Liver (tissue), 9 donors: ENCODE results near the gene CNGA3. TPM values are rescaled to one million over a fixed set of nuclear protein-coding genes. Genes with fewer than 3 reads are reported as not detected.
"Not testable (repeated sequence)": the region's sequence is repeated elsewhere in the genome, so short reads cannot be mapped to it uniquely, and the experiment has no call there.

ENCODE experiments used
- DNase-seq: peaks from one replicate; pipeline ENCODE4 v3.0.0-alpha.2; 2017; ENCODE audit warnings: low spot score
- H3K27ac ChIP-seq, 2 donors: one replicate each; pipeline ENCODE4 v1.7.0; 2013; ENCODE audit warnings: inconsistent platforms in 2 of 2, low read length in 2 of 2, control low read depth in 1 of 2, low read depth in 1 of 2, mild to moderate bottlenecking in 1 of 2
- H3K27me3 ChIP-seq, 4 donors: one replicate each; pipeline versions ENCODE4 v1.6.1 to v1.7.0; 2013; ENCODE audit warnings: low read length in 3 of 4, inconsistent platforms in 1 of 4, mild to moderate bottlenecking in 1 of 4, moderate library complexity in 1 of 4; ENCODE audit not compliant: control insufficient read depth in 4 of 4, insufficient read depth in 4 of 4
- H3K36me3 ChIP-seq, 4 donors: one replicate each; pipeline versions ENCODE4 v1.6.1 to v1.7.0; 2013; ENCODE audit warnings: low read length in 3 of 4, mild to moderate bottlenecking in 3 of 4, low read depth in 1 of 4, moderate library complexity in 1 of 4; ENCODE audit not compliant: control insufficient read depth in 4 of 4, insufficient read depth in 3 of 4
- H3K4me1 ChIP-seq, 4 donors: one replicate each; pipeline versions ENCODE4 v1.6.1 to v1.7.0; 2013; ENCODE audit warnings: low read length in 3 of 4, mild to moderate bottlenecking in 3 of 4, moderate library complexity in 1 of 4; ENCODE audit not compliant: control insufficient read depth in 4 of 4, insufficient read depth in 4 of 4
- H3K4me3 ChIP-seq, 3 donors: one replicate each; pipeline versions ENCODE4 v1.6.1 to v1.7.0; 2013; ENCODE audit warnings: low read length in 3 of 3, control low read depth in 1 of 3, low read depth in 1 of 3, mild to moderate bottlenecking in 1 of 3
- H3K9ac ChIP-seq, 2 donors: one replicate each; pipeline ENCODE4 v1.7.0; 2013; ENCODE audit warnings: low read length in 2 of 2, mild to moderate bottlenecking in 2 of 2, moderate library complexity in 2 of 2, control low read depth in 1 of 2, low read depth in 1 of 2
- H3K9me3 ChIP-seq, 4 donors: one replicate each; pipeline versions ENCODE4 v1.6.1 to v1.7.0; 2013; ENCODE audit warnings: low read length in 3 of 4; ENCODE audit not compliant: control insufficient read depth in 4 of 4
- EGR1 ChIP-seq, 2 donors: IDR thresholded peaks; 2 replicates each; pipeline ENCODE4 v1.6.1; 2016 to 2018; ENCODE audit warnings: antibody characterized with exemption in 2 of 2, low read depth in 2 of 2
- FOXA1 ChIP-seq: IDR thresholded peaks from 2 replicates; pipeline ENCODE4 v1.6.1; 2016; ENCODE audit warnings: antibody characterized with exemption
- FOXA2 ChIP-seq: IDR thresholded peaks from 2 replicates; pipeline ENCODE4 v1.6.1; 2016; ENCODE audit warnings: antibody characterized with exemption
- GABPA ChIP-seq, 2 donors: IDR thresholded peaks in 1 of 2; conservative IDR thresholded peaks in 1 of 2; 2 replicates each; pipeline ENCODE4 v1.6.1; 2016; ENCODE audit warnings: antibody characterized with exemption in 2 of 2, mild to moderate bottlenecking in 1 of 2, moderate library complexity in 1 of 2
- HNF4A ChIP-seq, 2 donors: conservative IDR thresholded peaks; 2 replicates each; pipeline ENCODE4 v1.6.1; 2016; ENCODE audit warnings: antibody characterized with exemption in 2 of 2, mild to moderate bottlenecking in 2 of 2
- HNF4G ChIP-seq: IDR thresholded peaks from 2 replicates; pipeline ENCODE4 v1.6.1; 2016; ENCODE audit warnings: antibody characterized with exemption
- JUND ChIP-seq, 2 donors: IDR thresholded peaks; 2 replicates each; pipeline ENCODE4 v1.6.1; 2016; ENCODE audit warnings: antibody characterized with exemption in 2 of 2
- NR2F2 ChIP-seq: IDR thresholded peaks from 2 replicates; pipeline ENCODE4 v1.6.1; 2016; ENCODE audit warnings: antibody characterized with exemption
- RAD21 ChIP-seq, 2 donors: IDR thresholded peaks; 2 replicates each; pipeline ENCODE4 v1.6.1; 2016; ENCODE audit warnings: antibody characterized with exemption in 2 of 2, mild to moderate bottlenecking in 2 of 2
- RXRA ChIP-seq, 2 donors: IDR thresholded peaks; 2 replicates each; pipeline ENCODE4 v1.6.1; 2017 to 2018; ENCODE audit warnings: antibody characterized with exemption in 2 of 2, mild to moderate bottlenecking in 1 of 2
- SP1 ChIP-seq: IDR thresholded peaks from 2 replicates; pipeline ENCODE4 v1.6.1; 2018; ENCODE audit warnings: antibody characterized with exemption, mild to moderate bottlenecking
- TAF1 ChIP-seq: conservative IDR thresholded peaks from 2 replicates; pipeline ENCODE4 v1.6.1; 2016; ENCODE audit warnings: antibody characterized with exemption, mild to moderate bottlenecking
- YY1 ChIP-seq: IDR thresholded peaks from 2 replicates; pipeline ENCODE4 v1.6.1; 2016; ENCODE audit warnings: antibody characterized with exemption, mild to moderate bottlenecking
- WGBS: extraction: QIAGEN DNeasy Blood & Tissue Kit; methylation state at CpG from one replicate; pipeline ENCODE4 v1.1.7; 2013; 5-methylcytosine and 5-hydroxymethylcytosine counted together
- polyA plus RNA-seq, 2 donors: library from polyadenylated mRNA; stranded (reverse) in 1 of 2; unstranded in 1 of 2; fragments of 200-250 nt in 1 of 2; fragments of >200 nt in 1 of 2; fragmentation: Nextera tagmentation in 1 of 2; extraction: Ambion mirVana in 1 of 2; gene quantifications; one replicate each; pipeline versions ENCODE4 v1.2.1 to v1.2.3, GENCODE V29; 2013 to 2015
- total RNA-seq, 2 donors: library from RNA; depleted of rRNA; stranded (reverse); fragments of >200 nt; gene quantifications; one replicate each; pipeline ENCODE4 v1.2.3, GENCODE V29; 2014
- TF ChIP-seq, protein P1 (sequence below): IDR thresholded peaks from 2 replicates; pipeline ENCODE4 v1.6.1; 2016; ENCODE audit warnings: antibody characterized with exemption
- TF ChIP-seq, protein P2 (sequence below): fragments of 150-350 bp; IDR thresholded peaks from 2 replicates; pipeline ENCODE4 v1.5.1; 2017; ENCODE audit warnings: improper control_type of control experiment, low read depth, low read length; ENCODE audit not compliant: missing input control
- TF ChIP-seq, protein P3 (sequence below): IDR thresholded peaks from 2 replicates; pipeline ENCODE4 v1.6.1; 2016; ENCODE audit warnings: antibody characterized with exemption, mild to moderate bottlenecking
- TF ChIP-seq, protein P4 (sequence below): IDR thresholded peaks from 2 replicates; pipeline ENCODE4 v1.6.1; 2016; ENCODE audit warnings: antibody characterized with exemption
- TF ChIP-seq, protein P5 (sequence below): IDR thresholded peaks from 2 replicates; pipeline ENCODE4 v1.6.1; 2016; ENCODE audit warnings: antibody characterized with exemption
- donor health status: healthy.
- donor health status: healthy.
- donor health status: healthy.
- donor health status: healthy.
- donor health status: healthy.

The CNGA3 gene
- total and polyA plus RNA-seq, 4 donors = not detected

DNA sequence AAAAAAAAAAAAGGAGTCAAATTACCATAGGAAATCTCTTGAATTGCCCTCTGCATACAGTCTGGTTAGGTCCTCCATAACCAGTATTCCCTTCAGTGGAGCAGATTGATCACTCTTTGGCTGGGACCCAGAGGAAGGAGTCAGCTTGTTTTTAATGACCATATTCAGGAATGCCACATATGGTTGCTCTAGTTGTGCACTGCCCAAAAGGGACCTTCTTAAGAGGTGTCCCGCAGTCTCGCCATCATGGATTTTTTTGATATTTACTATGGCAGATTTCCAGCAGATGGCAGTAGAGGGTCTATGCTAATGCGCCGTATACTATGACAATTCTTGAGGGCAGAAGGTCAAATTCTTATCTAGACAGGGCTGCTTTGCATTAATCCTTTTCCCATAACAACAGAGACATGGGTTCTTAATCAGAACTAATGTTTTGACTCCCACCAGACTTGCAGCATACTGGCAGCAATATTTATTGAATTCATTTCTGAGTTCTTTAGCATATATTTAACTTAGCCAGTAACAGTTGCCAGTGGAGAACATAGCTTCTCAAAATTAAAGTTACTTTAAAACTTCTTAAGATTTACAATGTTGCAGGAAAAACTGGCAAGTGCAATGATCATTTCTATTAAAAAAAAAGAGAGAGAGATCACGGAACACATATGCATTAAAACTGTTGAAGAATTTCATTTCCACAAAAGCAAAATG, 66.6 kb downstream of the CNGA3 start:
- 24% methylated on average over 5 of the region's 5 CpGs for WGBS
- DNase-seq = peak; percentile 47

DNA sequence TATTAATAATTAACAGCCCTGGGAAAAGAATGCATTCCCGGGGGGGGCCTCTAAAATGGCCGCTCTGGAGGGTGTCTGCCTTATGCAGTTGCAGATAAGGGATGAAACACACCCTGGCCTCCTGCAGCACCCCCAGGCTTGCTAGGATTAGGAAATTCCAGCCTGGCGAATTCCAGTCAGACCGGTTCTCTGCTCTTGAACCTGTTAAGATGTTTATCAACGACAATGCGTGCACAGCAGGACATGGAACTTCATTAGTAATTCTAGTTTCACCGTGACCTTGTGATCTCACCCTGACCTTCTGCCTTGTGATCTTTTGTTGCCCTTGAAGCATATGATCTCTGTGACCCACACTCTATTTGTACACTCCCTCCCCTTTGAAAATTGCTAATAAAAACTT, 68.0 kb downstream of the CNGA3 start:
- DNase-seq, H3K4me3 ChIP-seq, H3K4me1 ChIP-seq, H3K36me3 ChIP-seq, H3K9me3 ChIP-seq, H3K27me3 ChIP-seq, H3K9ac ChIP-seq, H3K27ac ChIP-seq: not testable (repeated sequence)
- WGBS = 94% methylated on average over 7 of the region's 7 CpGs

More for the DNA sequence above, 66.6 kb downstream of the CNGA3 start:
- Histone ChIP-seq H3K27ac (no peak overlapping the region), H3K36me3 (no peaks in the 10 kb centered on the region), H3K27me3 (no peaks in the 10 kb centered on the region), H3K4me3 (no peak overlapping the region), H3K9ac (no peak overlapping the region), H3K4me1 (peaks cover 0 to 5% (median 1%) of the 10 kb centered on the region in 4 donors), H3K9me3 (no peaks in the 10 kb centered on the region)
- TF ChIP-seq YY1 (peak; percentile 30), FOXA2 (peak; percentile 32), FOXA1 (no peak), NR2F2 (peak; percentile 92), HNF4G (no peak), TAF1 (no peak), HNF4A (conservative IDR thresholded peaks at IDR 0.05) (peak in 1 of 2 donors; percentile 39), SP1 (no peak), JUND (IDR thresholded peaks at IDR 0.05) (no peak), EGR1 (IDR thresholded peaks at IDR 0.05; ENCODE audit: low read depth in 2 of 2) (no peak), RXRA (IDR thresholded peaks at IDR 0.05) (peak in 1 of 2 donors; percentile 17), GABPA (IDR thresholded peaks at IDR 0.05 in 1 of 2, conservative IDR thresholded peaks at IDR 0.05 in 1 of 2) (no peak), RAD21 (IDR thresholded peaks at IDR 0.05) (peak; percentile 86 to 88)
- TF ChIP-seq, protein P1, sequence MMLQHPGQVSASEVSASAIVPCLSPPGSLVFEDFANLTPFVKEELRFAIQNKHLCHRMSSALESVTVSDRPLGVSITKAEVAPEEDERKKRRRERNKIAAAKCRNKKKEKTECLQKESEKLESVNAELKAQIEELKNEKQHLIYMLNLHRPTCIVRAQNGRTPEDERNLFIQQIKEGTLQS = no peak
- TF ChIP-seq, protein P2, sequence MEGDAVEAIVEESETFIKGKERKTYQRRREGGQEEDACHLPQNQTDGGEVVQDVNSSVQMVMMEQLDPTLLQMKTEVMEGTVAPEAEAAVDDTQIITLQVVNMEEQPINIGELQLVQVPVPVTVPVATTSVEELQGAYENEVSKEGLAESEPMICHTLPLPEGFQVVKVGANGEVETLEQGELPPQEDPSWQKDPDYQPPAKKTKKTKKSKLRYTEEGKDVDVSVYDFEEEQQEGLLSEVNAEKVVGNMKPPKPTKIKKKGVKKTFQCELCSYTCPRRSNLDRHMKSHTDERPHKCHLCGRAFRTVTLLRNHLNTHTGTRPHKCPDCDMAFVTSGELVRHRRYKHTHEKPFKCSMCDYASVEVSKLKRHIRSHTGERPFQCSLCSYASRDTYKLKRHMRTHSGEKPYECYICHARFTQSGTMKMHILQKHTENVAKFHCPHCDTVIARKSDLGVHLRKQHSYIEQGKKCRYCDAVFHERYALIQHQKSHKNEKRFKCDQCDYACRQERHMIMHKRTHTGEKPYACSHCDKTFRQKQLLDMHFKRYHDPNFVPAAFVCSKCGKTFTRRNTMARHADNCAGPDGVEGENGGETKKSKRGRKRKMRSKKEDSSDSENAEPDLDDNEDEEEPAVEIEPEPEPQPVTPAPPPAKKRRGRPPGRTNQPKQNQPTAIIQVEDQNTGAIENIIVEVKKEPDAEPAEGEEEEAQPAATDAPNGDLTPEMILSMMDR = peak; percentile 49
- TF ChIP-seq, protein P3, sequence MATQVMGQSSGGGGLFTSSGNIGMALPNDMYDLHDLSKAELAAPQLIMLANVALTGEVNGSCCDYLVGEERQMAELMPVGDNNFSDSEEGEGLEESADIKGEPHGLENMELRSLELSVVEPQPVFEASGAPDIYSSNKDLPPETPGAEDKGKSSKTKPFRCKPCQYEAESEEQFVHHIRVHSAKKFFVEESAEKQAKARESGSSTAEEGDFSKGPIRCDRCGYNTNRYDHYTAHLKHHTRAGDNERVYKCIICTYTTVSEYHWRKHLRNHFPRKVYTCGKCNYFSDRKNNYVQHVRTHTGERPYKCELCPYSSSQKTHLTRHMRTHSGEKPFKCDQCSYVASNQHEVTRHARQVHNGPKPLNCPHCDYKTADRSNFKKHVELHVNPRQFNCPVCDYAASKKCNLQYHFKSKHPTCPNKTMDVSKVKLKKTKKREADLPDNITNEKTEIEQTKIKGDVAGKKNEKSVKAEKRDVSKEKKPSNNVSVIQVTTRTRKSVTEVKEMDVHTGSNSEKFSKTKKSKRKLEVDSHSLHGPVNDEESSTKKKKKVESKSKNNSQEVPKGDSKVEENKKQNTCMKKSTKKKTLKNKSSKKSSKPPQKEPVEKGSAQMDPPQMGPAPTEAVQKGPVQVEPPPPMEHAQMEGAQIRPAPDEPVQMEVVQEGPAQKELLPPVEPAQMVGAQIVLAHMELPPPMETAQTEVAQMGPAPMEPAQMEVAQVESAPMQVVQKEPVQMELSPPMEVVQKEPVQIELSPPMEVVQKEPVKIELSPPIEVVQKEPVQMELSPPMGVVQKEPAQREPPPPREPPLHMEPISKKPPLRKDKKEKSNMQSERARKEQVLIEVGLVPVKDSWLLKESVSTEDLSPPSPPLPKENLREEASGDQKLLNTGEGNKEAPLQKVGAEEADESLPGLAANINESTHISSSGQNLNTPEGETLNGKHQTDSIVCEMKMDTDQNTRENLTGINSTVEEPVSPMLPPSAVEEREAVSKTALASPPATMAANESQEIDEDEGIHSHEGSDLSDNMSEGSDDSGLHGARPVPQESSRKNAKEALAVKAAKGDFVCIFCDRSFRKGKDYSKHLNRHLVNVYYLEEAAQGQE = no peak
- TF ChIP-seq, protein P4, sequence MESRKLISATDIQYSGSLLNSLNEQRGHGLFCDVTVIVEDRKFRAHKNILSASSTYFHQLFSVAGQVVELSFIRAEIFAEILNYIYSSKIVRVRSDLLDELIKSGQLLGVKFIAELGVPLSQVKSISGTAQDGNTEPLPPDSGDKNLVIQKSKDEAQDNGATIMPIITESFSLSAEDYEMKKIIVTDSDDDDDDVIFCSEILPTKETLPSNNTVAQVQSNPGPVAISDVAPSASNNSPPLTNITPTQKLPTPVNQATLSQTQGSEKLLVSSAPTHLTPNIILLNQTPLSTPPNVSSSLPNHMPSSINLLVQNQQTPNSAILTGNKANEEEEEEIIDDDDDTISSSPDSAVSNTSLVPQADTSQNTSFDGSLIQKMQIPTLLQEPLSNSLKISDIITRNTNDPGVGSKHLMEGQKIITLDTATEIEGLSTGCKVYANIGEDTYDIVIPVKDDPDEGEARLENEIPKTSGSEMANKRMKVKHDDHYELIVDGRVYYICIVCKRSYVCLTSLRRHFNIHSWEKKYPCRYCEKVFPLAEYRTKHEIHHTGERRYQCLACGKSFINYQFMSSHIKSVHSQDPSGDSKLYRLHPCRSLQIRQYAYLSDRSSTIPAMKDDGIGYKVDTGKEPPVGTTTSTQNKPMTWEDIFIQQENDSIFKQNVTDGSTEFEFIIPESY = no peak
- TF ChIP-seq, protein P5, sequence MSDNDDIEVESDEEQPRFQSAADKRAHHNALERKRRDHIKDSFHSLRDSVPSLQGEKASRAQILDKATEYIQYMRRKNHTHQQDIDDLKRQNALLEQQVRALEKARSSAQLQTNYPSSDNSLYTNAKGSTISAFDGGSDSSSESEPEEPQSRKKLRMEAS = no peak

DNA sequence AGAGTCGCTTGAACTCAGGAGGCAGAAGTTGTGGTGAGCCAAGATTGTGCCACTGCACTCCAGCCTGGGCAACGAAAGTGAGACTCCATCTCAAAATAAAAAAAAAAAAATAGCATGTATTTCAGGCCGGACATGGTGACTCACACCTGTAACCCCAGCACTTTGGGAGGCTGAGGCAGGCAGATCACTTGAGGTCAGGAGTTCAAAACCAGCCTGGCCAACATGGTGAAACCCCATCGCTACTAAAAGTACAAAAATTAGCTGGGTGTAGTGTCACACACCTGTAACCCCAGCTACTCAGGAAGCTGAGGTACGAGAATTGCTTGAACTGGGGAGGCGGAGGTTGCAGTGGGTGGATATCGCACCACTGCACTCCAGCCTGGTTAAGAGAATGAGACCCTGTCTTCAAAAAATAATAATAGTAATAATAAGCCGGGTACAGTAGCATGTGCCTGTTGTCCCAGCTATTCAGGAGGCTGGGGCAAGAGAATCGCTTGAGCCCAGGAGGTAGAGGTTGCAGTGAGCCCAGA, 69.5 kb downstream of the CNGA3 start:
- H3K4me1 ChIP-seq, H3K27ac ChIP-seq, H3K27me3 ChIP-seq, H3K9me3 ChIP-seq, H3K36me3 ChIP-seq, H3K4me3 ChIP-seq, DNase-seq, H3K9ac ChIP-seq: not testable (repeated sequence)
- 94% methylated on average over 9 of the region's 9 CpGs for WGBS
